Neural progenitor cell (in vitro differentiated cells): ENCODE measurements around the gene MS4A4A. TPM values are rescaled to one million over a fixed set of nuclear protein-coding genes. Genes with fewer than 3 reads are reported as not detected.

Source experiments
- DNase-seq: peaks from one replicate; pipeline ENCODE4 v3.0.0-alpha.2; 2016; ENCODE audit warnings: low spot score
- H2AFZ ChIP-seq: fragments of 200-600 bp; sonication (generic); replicated peaks from 2 replicates; pipeline ENCODE4 v1.6.1; 2016; ENCODE audit warnings: antibody characterized with exemption
- H3F3A ChIP-seq: fragments of 200-600 bp; sonication (generic); 2 replicates; pipeline ENCODE4 v1.6.1; 2016; ENCODE audit warnings: antibody characterized with exemption, low read depth
- H3K27ac ChIP-seq: fragments of 200-600 bp; sonication (generic); 2 replicates; pipeline ENCODE4 v1.5.1; 2016; ENCODE audit warnings: mild to moderate bottlenecking
- H3K27me3 ChIP-seq: fragments of 200-600 bp; sonication (generic); 2 replicates; pipeline ENCODE4 v1.6.1; 2016; ENCODE audit warnings: mild to moderate bottlenecking, moderate library complexity
- H3K36me3 ChIP-seq: fragments of 200-600 bp; sonication (generic); 2 replicates; pipeline ENCODE4 v1.5.1; 2016
- H3K4me1 ChIP-seq: fragments of 200-600 bp; sonication (generic); 2 replicates; pipeline ENCODE4 v1.6.1; 2016; ENCODE audit warnings: mixed run types
- H3K4me2 ChIP-seq: fragments of 200-600 bp; sonication (generic); 2 replicates; pipeline ENCODE4 v1.6.1; 2016
- H3K4me3 ChIP-seq: fragments of 200-600 bp; sonication (generic); 2 replicates; pipeline ENCODE4 v1.5.1; 2016
- H3K79me2 ChIP-seq: fragments of 200-600 bp; sonication (generic); 2 replicates; pipeline ENCODE4 v1.6.1; 2016; ENCODE audit warnings: low read depth
- H3K9ac ChIP-seq: fragments of 200-600 bp; sonication (generic); 2 replicates; pipeline ENCODE4 v1.6.1; 2016
- H3K9me3 ChIP-seq: fragments of 200-600 bp; sonication (generic); 2 replicates; pipeline ENCODE4 v1.5.1; 2016; ENCODE audit warnings: low read depth
- H4K20me1 ChIP-seq: fragments of 200-600 bp; sonication (generic); 2 replicates; pipeline ENCODE4 v1.6.1; 2016; ENCODE audit warnings: low read depth
- H3K27ac Mint-ChIP-seq: 3 replicates; pipeline ENCODE4 v1.8.0; 2021; ENCODE audit warnings: mixed read lengths
- H3K27me3 Mint-ChIP-seq: 2 replicates; pipeline ENCODE4 v1.8.0; 2022; ENCODE audit warnings: low read depth, mild to moderate bottlenecking, inconsistent platforms, moderate library complexity, mixed read lengths; ENCODE audit not compliant: insufficient read depth
- H3K36me3 Mint-ChIP-seq: 3 replicates; pipeline ENCODE4 v1.8.0; 2021; ENCODE audit warnings: mixed read lengths
- H3K4me1 Mint-ChIP-seq: 3 replicates; pipeline ENCODE4 v1.8.0; 2021; ENCODE audit warnings: mixed read lengths
- H3K4me3 Mint-ChIP-seq: 3 replicates; pipeline ENCODE4 v1.8.0; 2021; ENCODE audit warnings: mild to moderate bottlenecking, moderate library complexity, mixed read lengths
- H3K9me3 Mint-ChIP-seq: 3 replicates; pipeline ENCODE4 v1.8.0; 2020; ENCODE audit warnings: mixed read lengths
- CTCF ChIP-seq: fragments of 200-600 bp; sonication (generic); IDR thresholded peaks from 2 replicates; pipeline ENCODE4 v1.5.1; 2017; ENCODE audit warnings: antibody characterized with exemption, mild to moderate bottlenecking
- EZH2 ChIP-seq: fragments of 200-600 bp; sonication (generic); IDR thresholded peaks from 2 replicates; pipeline ENCODE4 v1.6.1; 2017; ENCODE audit warnings: antibody characterized with exemption, mild to moderate bottlenecking, moderate library complexity
- EZH2phosphoT487 ChIP-seq: fragments of 200-600 bp; sonication (generic); IDR thresholded peaks from 2 replicates; pipeline ENCODE4 v1.6.1; 2017; ENCODE audit warnings: antibody characterized with exemption
- total RNA-seq: library from RNA; depleted of rRNA; stranded (reverse); fragments of >200 nt; gene quantifications from 2 replicates; pipeline ENCODE4 v1.2.3, GENCODE V29; 2015; ENCODE audit warnings: low replicate concordance

Gene MS4A4A
- total RNA-seq, 1 donor from 2014 or later: not detected

- peaks cover 4% of the 10 kb centered on the region for H3K27me3 Mint-ChIP-seq
- Histone ChIP-seq H3K27me3 (no peaks in the 10 kb centered on the region), H3K36me3 (no peaks in the 10 kb centered on the region), H3F3A (no peaks in the 10 kb centered on the region), H3K79me2 (no peaks in the 10 kb centered on the region), H4K20me1 (no peaks in the 10 kb centered on the region), H3K9ac (no peak overlapping the region), H3K4me3 (no peak overlapping the region), H3K4me2 (no peak overlapping the region), H3K4me1 (no peaks in the 10 kb centered on the region), H3K9me3 (peaks cover 4% of the 10 kb centered on the region), H3K27ac (no peak overlapping the region), H2AFZ (no peak overlapping the region)
- no peak overlapping the region for H3K4me3 Mint-ChIP-seq
- no peaks in the 10 kb centered on the region for H3K36me3 Mint-ChIP-seq
- TF ChIP-seq EZH2phosphoT487 (no peak), CTCF (no peak), EZH2 (no peak)
- peaks cover 13% of the 10 kb centered on the region for H3K9me3 Mint-ChIP-seq
- DNase-seq: peak; percentile 27
- peaks cover 26% of the 10 kb centered on the region for H3K4me1 Mint-ChIP-seq
- H3K27ac Mint-ChIP-seq: peak overlapping the region; percentile 97
These were observed 34.3 kb downstream of the MS4A4A start for GRCh38 chr11:60314635-60315321.

GRCh38 chr11:60315871-60316270 is 35.4 kb downstream of the MS4A4A start:
- Histone ChIP-seq H3K9ac (no peak overlapping the region), H3K4me3 (no peak overlapping the region), H2AFZ (no peak overlapping the region), H3K27me3 (no peaks in the 10 kb centered on the region), H4K20me1 (no peaks in the 10 kb centered on the region), H3K79me2 (no peaks in the 10 kb centered on the region), H3K4me1 (no peaks in the 10 kb centered on the region), H3F3A (no peaks in the 10 kb centered on the region), H3K4me2 (no peak overlapping the region), H3K36me3 (no peaks in the 10 kb centered on the region), H3K27ac (no peak overlapping the region), H3K9me3 (peaks cover 4% of the 10 kb centered on the region)
- H3K36me3 Mint-ChIP-seq: peaks cover 4% of the 10 kb centered on the region
- H3K27ac Mint-ChIP-seq: no peak overlapping the region
- DNase-seq: peak; percentile 33
- H3K9me3 Mint-ChIP-seq: peaks cover 22% of the 10 kb centered on the region
- no peak for TF ChIP-seq CTCF
- TF ChIP-seq EZH2: no peak
- no peak for TF ChIP-seq EZH2phosphoT487
- peaks cover 5% of the 10 kb centered on the region for H3K27me3 Mint-ChIP-seq
- peaks cover 18% of the 10 kb centered on the region for H3K4me1 Mint-ChIP-seq
- no peak overlapping the region for H3K4me3 Mint-ChIP-seq

GRCh38 chr11:60316317-60316716 is 35.9 kb downstream of the MS4A4A start:
- Histone ChIP-seq H3K27me3 (no peaks in the 10 kb centered on the region), H3K4me3 (no peak overlapping the region), H3K9ac (no peak overlapping the region), H2AFZ (no peak overlapping the region), H3K9me3 (peaks cover 4% of the 10 kb centered on the region), H4K20me1 (no peaks in the 10 kb centered on the region), H3K4me1 (peaks cover 1% of the 10 kb centered on the region), H3F3A (no peaks in the 10 kb centered on the region), H3K79me2 (no peaks in the 10 kb centered on the region), H3K36me3 (no peaks in the 10 kb centered on the region), H3K27ac (no peak overlapping the region), H3K4me2 (no peak overlapping the region)
- Mint-ChIP-seq H3K9me3 (peaks cover 25% of the 10 kb centered on the region), H3K36me3 (peaks cover 5% of the 10 kb centered on the region), H3K27ac (no peak overlapping the region), H3K4me3 (no peak overlapping the region), H3K4me1 (peaks cover 15% of the 10 kb centered on the region), H3K27me3 (peaks cover 5% of the 10 kb centered on the region)
- TF ChIP-seq EZH2: no peak
- TF ChIP-seq EZH2phosphoT487: no peak
- no peak for TF ChIP-seq CTCF
- DNase-seq: no peak
